ENCODE data around the gene CREG1. TPM values are rescaled to one million over a fixed set of nuclear protein-coding genes. Genes with fewer than 3 reads are reported as not detected.

CREG1 gene
- total RNA-seq, 2 donors from 2014 or later, result 11.7 to 15.1 TPM

- no peaks in the 10 kb centered on the region for H3K9me3 Mint-ChIP-seq
- H3K27ac Mint-ChIP-seq, result no peak overlapping the region
- peaks cover 27 to 32% of the 10 kb centered on the region in 2 donors for H3K36me3 Mint-ChIP-seq
- DNase-seq (ENCODE audit: low spot score in 2 of 2), result no peak
- ATAC-seq, result no peak
These were observed 32.8 kb downstream of the CREG1 start for GRCh38 chr1:167520711-167521206.

GRCh38 chr1:167518331-167518700 is 35.2 kb downstream of the CREG1 start, which contains the start of gene CD247:
Gene CD247, minus strand, starts transcription at chr1:167518529. Its CDS starts 64 bp downstream, at chr1:167518465.
- no peaks in the 10 kb centered on the region for H3K9me3 Mint-ChIP-seq
- peak within 1 kb of the TSS; percentile 99 for H3K27ac Mint-ChIP-seq
- H3K36me3 Mint-ChIP-seq, result peaks cover 43 to 45% of the 10 kb centered on the region in 2 donors
- DNase-seq (ENCODE audit: low spot score in 2 of 2) (peak; percentile 59 to 75), ATAC-seq (peak in 1 of 2 donors; percentile 28)

- Mint-ChIP-seq H3K9me3 (no peaks in the 10 kb centered on the region), H3K36me3 (peaks cover 44 to 47% of the 10 kb centered on the region in 2 donors), H3K27ac (peak overlapping the region; percentile 99)
- peak; percentile 88 to 96 for DNase-seq (ENCODE audit: low spot score in 2 of 2)
- peak; percentile 96 to 97 for ATAC-seq
These were observed 35.8 kb downstream of the CREG1 start for GRCh38 chr1:167517535-167518330.

GRCh38 chr1:167516404-167517388 is 36.9 kb downstream of the CREG1 start:
- DNase-seq (ENCODE audit: low spot score in 2 of 2) (no peak), ATAC-seq (peak; percentile 4 to 10)
- Mint-ChIP-seq H3K27ac (peak overlapping the region; percentile 99), H3K36me3 (peaks cover 54 to 56% of the 10 kb centered on the region in 2 donors), H3K9me3 (no peaks in the 10 kb centered on the region)

- Mint-ChIP-seq H3K27ac (peak overlapping the region; percentile 99), H3K9me3 (no peaks in the 10 kb centered on the region), H3K36me3 (peaks cover 54 to 56% of the 10 kb centered on the region in 2 donors)
- no peak for DNase-seq (ENCODE audit: low spot score in 2 of 2)
- peak in 1 of 2 donors; percentile 9 for ATAC-seq
These were observed 37.7 kb downstream of the CREG1 start for GRCh38 chr1:167515893-167516321.

- Mint-ChIP-seq H3K27ac (peak overlapping the region; percentile 99), H3K9me3 (no peaks in the 10 kb centered on the region), H3K36me3 (peaks cover 54 to 56% of the 10 kb centered on the region in 2 donors)
- DNase-seq (ENCODE audit: low spot score in 2 of 2) (no peak), ATAC-seq (no peak)
These were observed 38.1 kb downstream of the CREG1 start for GRCh38 chr1:167515461-167515860.

- H3K27ac Mint-ChIP-seq, result peak overlapping the region; percentile 99
- H3K9me3 Mint-ChIP-seq, result no peaks in the 10 kb centered on the region
- DNase-seq (ENCODE audit: low spot score in 2 of 2), result no peak
- ATAC-seq, result no peak
- peaks cover 58 to 67% of the 10 kb centered on the region in 2 donors for H3K36me3 Mint-ChIP-seq
These were observed 39.3 kb downstream of the CREG1 start for GRCh38 chr1:167514288-167514687.

GRCh38 chr1:167512046-167512654 is 41.4 kb downstream of the CREG1 start:
- H3K27ac Mint-ChIP-seq, result peak overlapping the region; percentile 83 to 86
- H3K36me3 Mint-ChIP-seq, result peaks cover 61 to 75% of the 10 kb centered on the region in 2 donors
- H3K9me3 Mint-ChIP-seq, result peaks cover 0 to 3% of the 10 kb centered on the region in 2 donors
- peak; percentile 35 to 73 for ATAC-seq
- DNase-seq (ENCODE audit: low spot score in 2 of 2), result no peak

- Mint-ChIP-seq H3K36me3 (peaks cover 55 to 75% of the 10 kb centered on the region in 2 donors), H3K9me3 (peaks cover 0 to 3% of the 10 kb centered on the region in 2 donors), H3K27ac (peak overlapping the region; percentile 83 to 86)
- no peak for ATAC-seq
- no peak for DNase-seq (ENCODE audit: low spot score in 2 of 2)
These were observed 42.1 kb downstream of the CREG1 start for GRCh38 chr1:167511374-167511986.

- H3K9me3 Mint-ChIP-seq, result peaks cover 0 to 3% of the 10 kb centered on the region in 2 donors
- H3K36me3 Mint-ChIP-seq, result peaks cover 49 to 72% of the 10 kb centered on the region in 2 donors
- ATAC-seq, result no peak
- no peak overlapping the region for H3K27ac Mint-ChIP-seq
- no peak for DNase-seq (ENCODE audit: low spot score in 2 of 2)
These were observed 42.7 kb downstream of the CREG1 start for GRCh38 chr1:167510881-167511280.

- Mint-ChIP-seq H3K27ac (peak overlapping the region in 1 of 2 donors; percentile 39), H3K9me3 (peaks cover 0 to 3% of the 10 kb centered on the region in 2 donors), H3K36me3 (peaks cover 43 to 65% of the 10 kb centered on the region in 2 donors)
- DNase-seq (ENCODE audit: low spot score in 2 of 2) (no peak), ATAC-seq (peak; percentile 13 to 15)
These were observed 43.3 kb downstream of the CREG1 start for GRCh38 chr1:167510244-167510643.

- DNase-seq (ENCODE audit: low spot score in 2 of 2) (no peak), ATAC-seq (peak in 1 of 2 donors; percentile 11)
- H3K9me3 Mint-ChIP-seq, result peaks cover 0 to 3% of the 10 kb centered on the region in 2 donors
- peaks cover 43 to 60% of the 10 kb centered on the region in 2 donors for H3K36me3 Mint-ChIP-seq
- peak overlapping the region; percentile 39 to 58 for H3K27ac Mint-ChIP-seq
These were observed 44.0 kb downstream of the CREG1 start for GRCh38 chr1:167509587-167509986.

GRCh38 chr1:167507719-167508118 is 45.8 kb downstream of the CREG1 start:
- H3K9me3 Mint-ChIP-seq, result peaks cover 0 to 3% of the 10 kb centered on the region in 2 donors
- H3K27ac Mint-ChIP-seq, result peak overlapping the region in 1 of 2 donors; percentile 39
- DNase-seq (ENCODE audit: low spot score in 2 of 2), result no peak
- ATAC-seq, result no peak
- H3K36me3 Mint-ChIP-seq, result peaks cover 36 to 60% of the 10 kb centered on the region in 2 donors

GRCh38 chr1:167504467-167504827 is 49.1 kb downstream of the CREG1 start:
- no peak for ATAC-seq
- H3K36me3 Mint-ChIP-seq, result peaks cover 24 to 47% of the 10 kb centered on the region in 2 donors
- no peak for DNase-seq (ENCODE audit: low spot score in 2 of 2)
- H3K27ac Mint-ChIP-seq, result peak overlapping the region; percentile 30 to 47
- H3K9me3 Mint-ChIP-seq, result peaks cover 0 to 3% of the 10 kb centered on the region in 2 donors

- Mint-ChIP-seq H3K9me3 (peaks cover 0 to 3% of the 10 kb centered on the region in 2 donors), H3K27ac (peak overlapping the region; percentile 47 to 80), H3K36me3 (peaks cover 18 to 41% of the 10 kb centered on the region in 2 donors)
- DNase-seq (ENCODE audit: low spot score in 2 of 2), result no peak
- no peak for ATAC-seq
These were observed 49.7 kb downstream of the CREG1 start for GRCh38 chr1:167503626-167504466.

All from activated naive CD4-positive, alpha-beta T cell treated with anti-CD3 and anti-CD28 coated beads, Interleukin-2, amount 50 U/mL, for 72 hours (primary cell).